Activated CD8-positive, alpha-beta memory T cell treated with anti-CD3 and anti-CD28 coated beads, Interleukin-2, amount 10 ng/mL, durations not matched to agents 7 days and 5 days (primary cell): Measurements from ENCODE around the gene KCNJ15. TPM values are rescaled to one million over a fixed set of nuclear protein-coding genes. Genes with fewer than 3 reads are reported as not detected.

Source experiments
- ATAC-seq: fragments of 150-1000 bp; cut with Tn5 transposase; one replicate; pipeline ENCODE4 v1.10.0; 2021; ENCODE audit warnings: moderate library complexity
- CTCF ChIA-PET: fragments of 350-600 bp; sonication (Branson Sonifier 250); formaldehyde crosslinking; loops from one replicate; lab custom pipeline; 2021; ENCODE audit warnings: antibody characterized with exemption; lab: Charles Lee
- DNase-seq: peaks from one replicate; pipeline ENCODE4 v3.0.0-alpha.2; 2020
- H3K27ac Mint-ChIP-seq: one replicate; pipeline ENCODE4 v1.8.0; 2021; ENCODE audit warnings: mild to moderate bottlenecking, mixed read lengths
- H3K27me3 Mint-ChIP-seq: one replicate; pipeline ENCODE4 v1.8.0; 2021; ENCODE audit warnings: mixed read lengths
- H3K36me3 Mint-ChIP-seq: one replicate; pipeline ENCODE4 v1.8.0; 2021; ENCODE audit warnings: mild to moderate bottlenecking, mixed read lengths
- H3K4me1 Mint-ChIP-seq: one replicate; pipeline ENCODE4 v1.8.0; 2021; ENCODE audit warnings: mixed read lengths
- H3K4me3 Mint-ChIP-seq: one replicate; pipeline ENCODE4 v1.8.0; 2021; ENCODE audit warnings: mild to moderate bottlenecking, moderate library complexity, mixed read lengths
- H3K9me3 Mint-ChIP-seq: one replicate; pipeline ENCODE4 v1.8.0; 2022; ENCODE audit warnings: low read depth, mixed read lengths
- total RNA-seq, 2 experiments: library from RNA; stranded (reverse); gene quantifications; one replicate each; pipeline ENCODE4 v1.2.3, GENCODE V29; 2021

The KCNJ15 gene
- total RNA-seq, 2 experiments from 2014 or later, result not detected

- CTCF ChIA-PET, result no interaction called here
- DNase-seq (no peak), ATAC-seq (no peak)
- Mint-ChIP-seq H3K4me1 (peaks cover 17% of the 10 kb centered on the region), H3K36me3 (peaks cover 1% of the 10 kb centered on the region), H3K27ac (no peak overlapping the region), H3K4me3 (no peak overlapping the region), H3K9me3 (peaks cover 11% of the 10 kb centered on the region), H3K27me3 (peaks cover 28% of the 10 kb centered on the region)
These were observed 7.0 kb upstream of the KCNJ15 start for GRCh38 chr21:38249696-38250278.

- ATAC-seq (no peak), DNase-seq (no peak)
- Mint-ChIP-seq H3K27me3 (peaks cover 22% of the 10 kb centered on the region), H3K4me3 (no peak overlapping the region), H3K36me3 (peaks cover 1% of the 10 kb centered on the region), H3K27ac (no peak overlapping the region), H3K9me3 (peaks cover 5% of the 10 kb centered on the region), H3K4me1 (peaks cover 7% of the 10 kb centered on the region)
- CTCF ChIA-PET, result no interaction called here
These were observed 5.8 kb upstream of the KCNJ15 start for GRCh38 chr21:38250991-38251418.

- no peak overlapping the region for H3K4me3 Mint-ChIP-seq
- no peak overlapping the region for H3K27ac Mint-ChIP-seq
These were observed 1.8 kb upstream of the KCNJ15 start for GRCh38 chr21:38254970-38255369.

GRCh38 chr21:38255571-38256117 lies 1.1 kb upstream of the KCNJ15 start:
- H3K27me3 Mint-ChIP-seq, result peaks cover 20% of the 10 kb centered on the region
- no peaks in the 10 kb centered on the region for H3K9me3 Mint-ChIP-seq
- CTCF ChIA-PET, result no interaction called here
- H3K4me1 Mint-ChIP-seq, result no peaks in the 10 kb centered on the region
- H3K36me3 Mint-ChIP-seq, result no peaks in the 10 kb centered on the region
- ATAC-seq (no peak), DNase-seq (no peak)
- no peak overlapping the region for H3K27ac Mint-ChIP-seq
- no peak overlapping the region for H3K4me3 Mint-ChIP-seq

More at GRCh38 chr21:38254970-38255369, 1.8 kb upstream of the KCNJ15 start:
- DNase-seq (no peak), ATAC-seq (no peak)
- CTCF ChIA-PET, result no interaction called here
- Mint-ChIP-seq H3K4me1 (no peaks in the 10 kb centered on the region), H3K36me3 (no peaks in the 10 kb centered on the region), H3K9me3 (no peaks in the 10 kb centered on the region), H3K27me3 (peaks cover 20% of the 10 kb centered on the region)

- H3K4me1 Mint-ChIP-seq, result no peaks in the 10 kb centered on the region
- DNase-seq (no peak), ATAC-seq (no peak)
- no peak overlapping the region for H3K4me3 Mint-ChIP-seq
- no peaks in the 10 kb centered on the region for H3K36me3 Mint-ChIP-seq
- no peaks in the 10 kb centered on the region for H3K9me3 Mint-ChIP-seq
- CTCF ChIA-PET, result no interaction called here
- H3K27ac Mint-ChIP-seq, result no peak overlapping the region
- peaks cover 21% of the 10 kb centered on the region for H3K27me3 Mint-ChIP-seq
These were observed 876 bp downstream of the KCNJ15 start for GRCh38 chr21:38257667-38258066.

GRCh38 chr21:38258521-38259485 lies 2.0 kb downstream of the KCNJ15 start:
- CTCF ChIA-PET, result no interaction called here
- DNase-seq (no peak), ATAC-seq (no peak)
- Mint-ChIP-seq H3K4me1 (no peaks in the 10 kb centered on the region), H3K9me3 (no peaks in the 10 kb centered on the region), H3K27me3 (peaks cover 17% of the 10 kb centered on the region), H3K4me3 (no peak overlapping the region), H3K27ac (no peak overlapping the region), H3K36me3 (no peaks in the 10 kb centered on the region)

GRCh38 chr21:38259665-38260064 lies 2.9 kb downstream of the KCNJ15 start:
- DNase-seq (no peak), ATAC-seq (no peak)
- no peak overlapping the region for H3K4me3 Mint-ChIP-seq
- peaks cover 13% of the 10 kb centered on the region for H3K27me3 Mint-ChIP-seq
- no peaks in the 10 kb centered on the region for H3K9me3 Mint-ChIP-seq
- no peaks in the 10 kb centered on the region for H3K36me3 Mint-ChIP-seq
- no peak overlapping the region for H3K27ac Mint-ChIP-seq
- CTCF ChIA-PET, result no interaction called here
- H3K4me1 Mint-ChIP-seq, result no peaks in the 10 kb centered on the region

- DNase-seq (no peak), ATAC-seq (no peak)
- Mint-ChIP-seq H3K4me3 (no peak overlapping the region), H3K36me3 (no peaks in the 10 kb centered on the region), H3K27me3 (peaks cover 14% of the 10 kb centered on the region), H3K4me1 (no peaks in the 10 kb centered on the region), H3K27ac (no peak overlapping the region), H3K9me3 (no peaks in the 10 kb centered on the region)
- CTCF ChIA-PET, result no interaction called here
These were observed 3.6 kb downstream of the KCNJ15 start for GRCh38 chr21:38260426-38260825.

- no peak overlapping the region for H3K4me3 Mint-ChIP-seq
- DNase-seq (no peak), ATAC-seq (no peak)
- CTCF ChIA-PET, result no interaction called here
- no peaks in the 10 kb centered on the region for H3K4me1 Mint-ChIP-seq
- H3K9me3 Mint-ChIP-seq, result no peaks in the 10 kb centered on the region
- peaks cover 16% of the 10 kb centered on the region for H3K27me3 Mint-ChIP-seq
- no peaks in the 10 kb centered on the region for H3K36me3 Mint-ChIP-seq
- H3K27ac Mint-ChIP-seq, result no peak overlapping the region
These were observed 5.1 kb downstream of the KCNJ15 start for GRCh38 chr21:38261851-38262250.

- no peak overlapping the region for H3K4me3 Mint-ChIP-seq
- H3K9me3 Mint-ChIP-seq, result no peaks in the 10 kb centered on the region
- H3K4me1 Mint-ChIP-seq, result no peaks in the 10 kb centered on the region
- no peak overlapping the region for H3K27ac Mint-ChIP-seq
- no peak for DNase-seq
- CTCF ChIA-PET, result no interaction called here
- H3K36me3 Mint-ChIP-seq, result no peaks in the 10 kb centered on the region
- H3K27me3 Mint-ChIP-seq, result peaks cover 15% of the 10 kb centered on the region
- no peak for ATAC-seq
These were observed 6.7 kb downstream of the KCNJ15 start for GRCh38 chr21:38263493-38263892.

- ATAC-seq, result no peak
- CTCF ChIA-PET, result no interaction called here
- H3K36me3 Mint-ChIP-seq, result no peaks in the 10 kb centered on the region
- peaks cover 13% of the 10 kb centered on the region for H3K27me3 Mint-ChIP-seq
- H3K27ac Mint-ChIP-seq, result no peak overlapping the region
- H3K9me3 Mint-ChIP-seq, result no peaks in the 10 kb centered on the region
- H3K4me1 Mint-ChIP-seq, result no peaks in the 10 kb centered on the region
- H3K4me3 Mint-ChIP-seq, result no peak overlapping the region
- no peak for DNase-seq
These were observed 7.8 kb downstream of the KCNJ15 start for GRCh38 chr21:38264571-38264970.

- Mint-ChIP-seq H3K27me3 (peaks cover 15% of the 10 kb centered on the region), H3K27ac (no peak overlapping the region), H3K9me3 (no peaks in the 10 kb centered on the region), H3K4me1 (no peaks in the 10 kb centered on the region), H3K4me3 (no peak overlapping the region), H3K36me3 (no peaks in the 10 kb centered on the region)
- DNase-seq (no peak), ATAC-seq (no peak)
- CTCF ChIA-PET, result no interaction called here
These were observed 8.4 kb downstream of the KCNJ15 start for GRCh38 chr21:38265166-38265565.

GRCh38 chr21:38266732-38267131 lies 9.9 kb downstream of the KCNJ15 start:
- no peak for ATAC-seq
- H3K27ac Mint-ChIP-seq, result no peak overlapping the region
- no peaks in the 10 kb centered on the region for H3K4me1 Mint-ChIP-seq
- no peak overlapping the region for H3K4me3 Mint-ChIP-seq
- H3K9me3 Mint-ChIP-seq, result no peaks in the 10 kb centered on the region
- peaks cover 12% of the 10 kb centered on the region for H3K27me3 Mint-ChIP-seq
- DNase-seq, result no peak
- CTCF ChIA-PET, result no interaction called here
- no peaks in the 10 kb centered on the region for H3K36me3 Mint-ChIP-seq
